ENCODE results near the gene MMP15. TPM values are rescaled to one million over a fixed set of nuclear protein-coding genes. Genes with fewer than 3 reads are reported as not detected.

Gene MMP15
- 1.2 and 1.3 TPM in 2 replicates for total RNA-seq

GRCh38 chr16:58025351-58026138, at the start of gene MMP15:
MMP15 (plus strand) TSS chr16:58025754; CDS start chr16:58026351, 597 bp downstream.

DNA sequence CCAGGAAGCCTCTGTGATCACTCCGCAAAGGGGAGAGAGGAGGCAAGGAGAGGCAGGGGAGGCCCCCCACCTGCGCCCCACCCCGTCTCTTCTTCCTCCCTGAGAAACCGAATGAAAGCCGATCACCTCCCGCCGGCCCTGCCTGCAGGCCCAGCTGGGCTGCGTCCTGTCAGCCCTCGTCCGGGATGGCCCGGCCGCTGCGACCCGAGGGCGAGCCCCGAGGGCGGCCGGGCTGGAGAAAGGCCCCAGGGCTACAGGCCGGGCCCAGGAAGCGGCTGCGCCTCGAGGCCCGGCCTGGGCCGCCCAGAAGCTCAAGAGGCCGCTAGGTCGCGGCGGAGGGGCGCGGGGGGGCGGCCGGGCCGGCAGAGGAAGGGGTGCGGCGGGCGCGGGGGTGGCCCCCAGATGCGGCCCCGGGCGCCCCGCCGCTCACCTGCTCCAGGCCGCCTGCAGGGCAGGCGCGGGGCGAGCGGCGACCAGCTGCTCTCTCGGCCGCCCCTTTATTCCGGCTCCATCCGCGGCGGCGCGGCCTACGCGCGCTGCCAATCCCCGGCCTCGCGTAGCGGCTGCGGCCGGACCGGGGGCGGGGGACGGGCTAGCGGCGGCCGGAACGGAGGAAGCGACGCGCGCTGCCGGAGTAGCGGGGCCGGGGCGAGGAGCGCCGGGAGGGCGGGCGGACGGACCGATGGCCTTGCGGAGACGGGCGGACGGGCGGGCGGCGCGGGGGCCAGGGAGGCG, 25.4 kb upstream of the MMP15 start, which contains the start of gene ZNF319:
Gene ZNF319 (minus strand): TSS at position 702 of the 735 bp plus-strand sequence. CDS start 2,407 bp downstream, outside the sequence.

GRCh38 chr16:58000706-58001676, 24.6 kb upstream of the MMP15 start, which contains the start of gene USB1:
USB1 (plus strand) TSS chr16:58001407; CDS start chr16:58001484, 77 bp downstream.

Other genes with a start within 250 kb of the MMP15 start
- gene KIFC3, start 223.3 kb upstream of the MMP15 start, total RNA-seq: 19.7 and 20.2 TPM in 2 replicates
- gene CNGB1, start 54.6 kb upstream of the MMP15 start, total RNA-seq: not detected in 2 replicates
- 1.7 and 2.2 TPM in 2 replicates for gene ZNF319, start 25.1 kb upstream of the MMP15 start, total RNA-seq
- gene USB1, start 24.3 kb upstream of the MMP15 start, total RNA-seq: 11.2 and 14.3 TPM in 2 replicates
- gene CFAP20, start 103.6 kb downstream of the MMP15 start, total RNA-seq: 21.7 and 25.1 TPM in 2 replicates
- gene CSNK2A2, start 172.4 kb downstream of the MMP15 start, total RNA-seq: 22.5 and 24.6 TPM in 2 replicates

Measured in bronchial smooth muscle cell (primary cell).